ENCODE measurements around the gene CERS3. TPM values are rescaled to one million over a fixed set of nuclear protein-coding genes. Genes with fewer than 3 reads are reported as not detected.

The CERS3 gene
- polyA plus RNA-seq, 3 donors = 0.10 to 0.25 TPM; not detected in 1

GRCh38 chr15:100531204-100531603 lies 2.5 kb upstream of the CERS3 start:
- DNase-seq (ENCODE audit: low read depth in 3 of 3, low spot score in 2 of 3) = no peak

GRCh38 chr15:100529556-100529955 lies 806 bp upstream of the CERS3 start:
- no peak for DNase-seq (ENCODE audit: low read depth in 3 of 3, low spot score in 2 of 3)

GRCh38 chr15:100526027-100526481 lies 2.7 kb downstream of the CERS3 start:
- no peak for DNase-seq (ENCODE audit: low read depth in 3 of 3, low spot score in 2 of 3)

GRCh38 chr15:100525436-100525835 lies 3.3 kb downstream of the CERS3 start:
- DNase-seq (ENCODE audit: low read depth in 3 of 3, low spot score in 2 of 3) = no peak

- no peak for DNase-seq (ENCODE audit: low read depth in 3 of 3, low spot score in 2 of 3)
These were observed 4.4 kb downstream of the CERS3 start for GRCh38 chr15:100524326-100524725.

GRCh38 chr15:100521907-100522306 lies 6.8 kb downstream of the CERS3 start:
- no peak for DNase-seq (ENCODE audit: low read depth in 3 of 3, low spot score in 2 of 3)

GRCh38 chr15:100520132-100520921 lies 8.4 kb downstream of the CERS3 start:
- DNase-seq (ENCODE audit: low read depth in 3 of 3, low spot score in 2 of 3) = no peak

- DNase-seq (ENCODE audit: low read depth in 3 of 3, low spot score in 2 of 3) = no peak
These were observed 10.9 kb downstream of the CERS3 start for GRCh38 chr15:100517846-100518245.

GRCh38 chr15:100516643-100517512 lies 11.9 kb downstream of the CERS3 start:
- DNase-seq (ENCODE audit: low read depth in 3 of 3, low spot score in 2 of 3) = no peak

GRCh38 chr15:100515758-100516157 lies 13.0 kb downstream of the CERS3 start:
- no peak for DNase-seq (ENCODE audit: low read depth in 3 of 3, low spot score in 2 of 3)

GRCh38 chr15:100508641-100509300 lies 20.0 kb downstream of the CERS3 start:
- no peak for DNase-seq (ENCODE audit: low read depth in 3 of 3, low spot score in 2 of 3)

GRCh38 chr15:100502651-100503050 lies 26.1 kb downstream of the CERS3 start:
- no peak for DNase-seq (ENCODE audit: low read depth in 3 of 3, low spot score in 2 of 3)

GRCh38 chr15:100501117-100501516 lies 27.6 kb downstream of the CERS3 start:
- no peak for DNase-seq (ENCODE audit: low read depth in 3 of 3, low spot score in 2 of 3)

- DNase-seq (ENCODE audit: low read depth in 3 of 3, low spot score in 2 of 3) = no peak
These were observed 28.3 kb downstream of the CERS3 start for GRCh38 chr15:100500226-100500990.

- DNase-seq (ENCODE audit: low read depth in 3 of 3, low spot score in 2 of 3) = no peak
These were observed 32.9 kb downstream of the CERS3 start for GRCh38 chr15:100495861-100496260.

GRCh38 chr15:100493213-100493612 lies 35.5 kb downstream of the CERS3 start:
- no peak for DNase-seq (ENCODE audit: low read depth in 3 of 3, low spot score in 2 of 3)

- DNase-seq (ENCODE audit: low read depth in 3 of 3, low spot score in 2 of 3) = no peak
These were observed 44.3 kb downstream of the CERS3 start for GRCh38 chr15:100484443-100484842.

- DNase-seq (ENCODE audit: low read depth in 3 of 3, low spot score in 2 of 3) = no peak
These were observed 45.4 kb downstream of the CERS3 start for GRCh38 chr15:100483370-100483769.

GRCh38 chr15:100476805-100477204 lies 51.9 kb downstream of the CERS3 start:
- no peak for DNase-seq (ENCODE audit: low read depth in 3 of 3, low spot score in 2 of 3)

- no peak for DNase-seq (ENCODE audit: low read depth in 3 of 3, low spot score in 2 of 3)
These were observed 56.0 kb downstream of the CERS3 start for GRCh38 chr15:100472736-100473135.
